ENCODE results near the gene RDH5. TPM values are rescaled to one million over a fixed set of nuclear protein-coding genes. Genes with fewer than 3 reads are reported as not detected.
A peak's percentile ranks its signal among the peaks of the same experiment; 100 is the strongest.

Gene RDH5
- total RNA-seq, 1 experiment from 2014 or later = 6.2 TPM

- Histone ChIP-seq H3K4me1 (ENCODE audit: control insufficient read depth in 1 of 2, insufficient read depth in 2 of 2, low read length in 2 of 2) (peaks cover 26 to 60% of the 10 kb centered on the region in 2 experiments), H2AFZ (ENCODE audit: low read depth, low read length, poor library complexity, severe bottlenecking) (no peak overlapping the region), H3K4me3 (replicated peaks in 1 of 2; ENCODE audit: low read depth in 1 of 2, low read length in 2 of 2) (no peak overlapping the region), H3K9ac (ENCODE audit: low read length) (no peak overlapping the region), H3K79me2 (ENCODE audit: insufficient read depth, low read length) (peaks cover 22% of the 10 kb centered on the region), H3K36me3 (ENCODE audit: control insufficient read depth in 1 of 2, insufficient read depth in 2 of 2, low read length in 2 of 2) (peaks cover 9 to 41% of the 10 kb centered on the region in 2 experiments; a peak in 3 of 4 replicates), H3K4me2 (ENCODE audit: low read length) (no peak overlapping the region), H3K27me3 (ENCODE audit: insufficient read depth, low read length) (no peaks in the 10 kb centered on the region), H4K20me1 (ENCODE audit: insufficient read depth) (no peaks in the 10 kb centered on the region), H3K9me3 (ENCODE audit: control insufficient read depth in 1 of 2, insufficient read depth in 1 of 2, low read depth in 1 of 2, low read length in 2 of 2) (no peaks in the 10 kb centered on the region), H3K27ac (ENCODE audit: low read depth, low read length) (no peak overlapping the region; the same call in 1 of the 2 replicates), H3K9me2 (ENCODE audit: insufficient read depth) (no peaks in the 10 kb centered on the region)
- CTCF ChIA-PET = interaction anchor here (1.0 to 2.1 kb wide), 6 partner anchors 9 to 96 kb away, joined by 3 to 49 read pairs (median 8); partner anchors contain the start of gene BLOC1S1
- no peak for DNase-seq (ENCODE audit: low read depth, low spot score)
- peak; percentile 35 for ATAC-seq
- RAD21 ChIA-PET (ENCODE audit: low non-redundant PET in 1 of 2, low total read pairs in 2 of 2, uncharacterized antibody in 2 of 2, unreplicated experiment in 2 of 2) = interaction anchor here (0.8 to 1.4 kb wide), 3 partner anchors 9 to 13 kb away, joined by 3 to 11 read pairs (median 4); no protein-coding TSS in a partner anchor
- no TSS peak for BruUV-seq (replicated peaks)
- TF ChIP-seq SIN3A (IDR thresholded peaks at IDR 0.05; ENCODE audit: low read depth) (no peak), ELF1 (IDR thresholded peaks at IDR 0.05; ENCODE audit: borderline replicate concordance, low read depth) (no peak), CBX3 (IDR thresholded peaks at IDR 0.05; ENCODE audit: low read depth) (no peak), EGR1 (IDR thresholded peaks at IDR 0.05; ENCODE audit: low read depth) (no peak), CTCF (IDR thresholded peaks at IDR 0.05 in 2 of 3, conservative IDR thresholded peaks at IDR 0.05 in 1 of 3; ENCODE audit: borderline replicate concordance in 1 of 3, insufficient read depth in 1 of 3, low read depth in 2 of 3, low read length in 2 of 3) (peak in 2 of 3 experiments; percentile 81 to 83; a peak in 4 of 6 replicates), YY1 (IDR thresholded peaks at IDR 0.05; ENCODE audit: extremely low read depth, insufficient replicate concordance, low read depth, low read length) (no peak), ZNF274 (IDR thresholded peaks at IDR 0.05; ENCODE audit: low read depth, low read length) (no peak)
- TF ChIP-seq, protein P1, sequence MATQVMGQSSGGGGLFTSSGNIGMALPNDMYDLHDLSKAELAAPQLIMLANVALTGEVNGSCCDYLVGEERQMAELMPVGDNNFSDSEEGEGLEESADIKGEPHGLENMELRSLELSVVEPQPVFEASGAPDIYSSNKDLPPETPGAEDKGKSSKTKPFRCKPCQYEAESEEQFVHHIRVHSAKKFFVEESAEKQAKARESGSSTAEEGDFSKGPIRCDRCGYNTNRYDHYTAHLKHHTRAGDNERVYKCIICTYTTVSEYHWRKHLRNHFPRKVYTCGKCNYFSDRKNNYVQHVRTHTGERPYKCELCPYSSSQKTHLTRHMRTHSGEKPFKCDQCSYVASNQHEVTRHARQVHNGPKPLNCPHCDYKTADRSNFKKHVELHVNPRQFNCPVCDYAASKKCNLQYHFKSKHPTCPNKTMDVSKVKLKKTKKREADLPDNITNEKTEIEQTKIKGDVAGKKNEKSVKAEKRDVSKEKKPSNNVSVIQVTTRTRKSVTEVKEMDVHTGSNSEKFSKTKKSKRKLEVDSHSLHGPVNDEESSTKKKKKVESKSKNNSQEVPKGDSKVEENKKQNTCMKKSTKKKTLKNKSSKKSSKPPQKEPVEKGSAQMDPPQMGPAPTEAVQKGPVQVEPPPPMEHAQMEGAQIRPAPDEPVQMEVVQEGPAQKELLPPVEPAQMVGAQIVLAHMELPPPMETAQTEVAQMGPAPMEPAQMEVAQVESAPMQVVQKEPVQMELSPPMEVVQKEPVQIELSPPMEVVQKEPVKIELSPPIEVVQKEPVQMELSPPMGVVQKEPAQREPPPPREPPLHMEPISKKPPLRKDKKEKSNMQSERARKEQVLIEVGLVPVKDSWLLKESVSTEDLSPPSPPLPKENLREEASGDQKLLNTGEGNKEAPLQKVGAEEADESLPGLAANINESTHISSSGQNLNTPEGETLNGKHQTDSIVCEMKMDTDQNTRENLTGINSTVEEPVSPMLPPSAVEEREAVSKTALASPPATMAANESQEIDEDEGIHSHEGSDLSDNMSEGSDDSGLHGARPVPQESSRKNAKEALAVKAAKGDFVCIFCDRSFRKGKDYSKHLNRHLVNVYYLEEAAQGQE (IDR thresholded peaks at IDR 0.05; ENCODE audit: low read depth) = no peak
- POLR2A ChIA-PET = interaction anchor here (0.7 to 1.8 kb wide), 3 partner anchors 14 to 394 kb away, joined by 3 to 9 read pairs (median 3); partner anchors contain the start of gene ZC3H10
- intact Hi-C loops (cut with micrococcal nuclease) = no loop called here
Measured at GRCh38 chr12:55724226-55724939, 4.2 kb downstream of the RDH5 start.
